Activated CD8-positive, alpha-beta memory T cell treated with anti-CD3 and anti-CD28 coated beads for 36 hours (primary cell): Measurements from ENCODE around the gene TNFRSF19. TPM values are rescaled to one million over a fixed set of nuclear protein-coding genes. Genes with fewer than 3 reads are reported as not detected.

Source experiments
- CTCF ChIA-PET: fragments of 350-600 bp; sonication (Branson Sonifier 250); formaldehyde crosslinking; loops from one replicate; lab custom pipeline; 2021; ENCODE audit warnings: antibody characterized with exemption; lab: Charles Lee
- POLR2A ChIA-PET: fragments of 350-600 bp; sonication (Branson Sonifier 250); formaldehyde crosslinking; loops from one replicate; lab custom pipeline; 2021; ENCODE audit warnings: antibody characterized with exemption; lab: Charles Lee
- total RNA-seq, 2 experiments: library from RNA; stranded (reverse); gene quantifications; one replicate each; pipeline ENCODE4 v1.2.3, GENCODE V29; 2021

TNFRSF19 gene
- total RNA-seq, 2 experiments from 2014 or later, result not detected

DNA sequence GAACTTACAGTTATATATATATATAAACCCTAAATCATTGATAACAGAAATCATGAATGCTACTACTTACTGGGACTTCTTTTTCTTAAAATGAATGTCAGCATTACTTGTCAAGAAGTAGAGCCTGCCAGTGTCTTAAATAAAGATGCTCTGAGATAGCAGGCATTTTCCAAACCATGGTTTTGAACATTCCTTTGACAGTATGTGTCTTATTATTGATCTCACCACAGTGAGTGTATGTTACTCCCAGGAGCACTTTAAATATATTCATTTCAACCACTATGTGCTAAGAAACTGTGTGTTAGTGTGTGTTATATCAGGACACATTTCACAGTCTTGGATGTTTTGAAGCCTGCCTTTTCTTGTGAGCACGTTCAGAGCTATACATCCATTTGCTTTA is 28.2 kb downstream of the TNFRSF19 start:
- CTCF ChIA-PET, result no interaction called here
- POLR2A ChIA-PET, result no interaction called here

GRCh38 chr13:23599083-23599925 is 29.1 kb downstream of the TNFRSF19 start:
- POLR2A ChIA-PET, result no interaction called here
- CTCF ChIA-PET, result no interaction called here

GRCh38 chr13:23600100-23600499 is 29.9 kb downstream of the TNFRSF19 start:
- POLR2A ChIA-PET, result no interaction called here
- CTCF ChIA-PET, result no interaction called here

GRCh38 chr13:23600534-23600933 is 30.3 kb downstream of the TNFRSF19 start:
- POLR2A ChIA-PET, result no interaction called here
- CTCF ChIA-PET, result no interaction called here

GRCh38 chr13:23605831-23606230 is 35.6 kb downstream of the TNFRSF19 start:
- ChIA-PET POLR2A (no interaction called here), CTCF (no interaction called here)

DNA sequence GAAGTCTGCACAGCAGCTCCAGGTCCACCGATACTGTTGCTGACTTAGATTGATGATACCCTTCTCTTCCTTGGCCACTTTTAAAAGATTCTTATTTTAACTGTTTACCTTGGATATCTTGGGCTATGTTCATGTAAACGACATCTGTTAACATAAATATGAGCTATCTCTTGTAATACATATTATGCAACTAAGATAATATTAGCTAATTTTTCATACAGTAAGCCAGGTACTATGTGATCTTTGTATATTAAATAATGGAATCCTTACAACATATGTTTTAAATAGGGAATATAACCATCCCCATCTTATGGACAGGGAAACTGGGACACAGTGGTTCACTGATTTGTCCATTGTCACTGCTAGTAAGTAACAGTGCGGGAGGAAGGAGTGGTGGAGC is 37.9 kb downstream of the TNFRSF19 start:
- ChIA-PET POLR2A (no interaction called here), CTCF (no interaction called here)

GRCh38 chr13:23608701-23609413 is 38.6 kb downstream of the TNFRSF19 start:
- CTCF ChIA-PET, result no interaction called here
- POLR2A ChIA-PET, result no interaction called here

DNA sequence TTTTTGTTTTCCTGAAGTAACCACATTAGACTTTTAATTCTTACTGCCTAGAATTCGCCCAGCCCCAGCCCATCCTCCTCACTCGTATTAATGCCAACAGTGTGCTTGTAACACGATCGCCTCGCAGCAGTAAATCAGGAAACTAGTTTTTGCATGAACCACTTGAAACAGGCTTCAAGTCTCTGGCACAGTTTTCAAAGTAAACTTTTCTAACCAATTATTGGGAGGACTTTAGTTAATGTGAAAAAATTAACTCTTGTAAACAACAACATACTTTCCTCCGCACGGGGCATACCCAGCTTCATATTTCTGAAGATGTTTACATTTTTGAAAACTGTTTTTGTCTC is 39.2 kb downstream of the TNFRSF19 start:
- ChIA-PET POLR2A (no interaction called here), CTCF (no interaction called here)

GRCh38 chr13:23609874-23610576 is 39.8 kb downstream of the TNFRSF19 start:
- ChIA-PET CTCF (no interaction called here), POLR2A (no interaction called here)

DNA sequence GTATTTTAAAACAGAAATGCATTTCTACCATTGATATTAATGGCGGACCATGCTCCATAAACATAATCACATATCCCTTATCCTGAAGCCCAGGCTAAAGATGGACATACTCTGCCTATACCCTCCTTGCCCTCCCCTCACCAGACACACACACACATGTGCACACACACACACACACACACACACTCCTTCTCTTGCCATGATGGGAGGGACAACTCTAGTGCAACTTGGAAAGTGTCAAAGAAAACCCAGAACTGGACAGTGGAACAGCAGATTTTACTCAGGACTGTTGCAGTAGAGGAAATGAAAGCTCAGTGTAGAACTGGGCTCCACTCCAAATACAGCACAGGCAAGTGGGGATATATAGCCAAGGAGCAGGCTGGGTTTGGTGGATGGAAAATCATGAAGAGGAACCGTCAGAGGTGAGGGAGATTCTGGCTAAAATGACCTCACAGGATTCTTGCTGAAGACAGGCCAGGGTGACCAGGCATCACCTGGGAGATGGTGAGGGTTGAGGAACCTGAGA is 40.8 kb downstream of the TNFRSF19 start:
- ChIA-PET CTCF (no interaction called here), POLR2A (no interaction called here)

DNA sequence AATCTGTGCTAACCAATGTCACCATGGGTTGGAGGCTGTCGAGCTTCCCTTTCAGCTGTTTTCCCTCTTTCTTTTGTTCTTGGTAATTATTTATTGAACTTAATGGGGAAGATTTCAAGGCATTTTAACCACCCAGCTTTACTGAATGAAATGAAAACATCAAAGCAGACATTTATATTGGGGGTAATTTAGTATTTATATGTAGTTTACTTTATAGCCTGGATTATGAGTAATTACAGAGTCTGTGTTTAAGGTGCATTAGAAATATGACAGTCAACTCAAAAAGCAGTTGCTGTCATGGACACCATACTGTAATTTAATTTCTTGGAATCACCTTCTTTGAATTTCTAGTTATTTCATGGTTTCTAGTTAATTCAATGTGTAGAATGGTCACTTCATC is 42.0 kb downstream of the TNFRSF19 start:
- POLR2A ChIA-PET, result no interaction called here
- CTCF ChIA-PET, result no interaction called here

DNA sequence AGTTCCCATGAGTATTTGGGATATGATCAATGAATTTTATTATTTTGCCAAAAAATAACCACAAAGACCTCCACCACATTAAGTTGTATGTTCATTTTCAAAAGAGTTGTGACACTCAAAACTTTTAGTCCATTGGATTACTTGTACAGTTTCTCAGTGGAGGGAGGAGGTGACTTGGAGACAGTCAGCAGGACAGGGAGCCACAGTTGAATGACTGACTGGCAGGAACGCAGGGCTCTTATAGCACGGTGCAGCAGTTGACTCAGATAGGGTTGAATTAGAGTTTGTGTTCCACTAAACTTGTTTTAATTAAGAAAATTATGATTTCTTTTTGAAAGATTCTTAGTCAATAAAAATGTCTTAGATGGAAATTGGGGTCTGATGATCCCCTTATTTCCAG is 42.5 kb downstream of the TNFRSF19 start:
- POLR2A ChIA-PET, result no interaction called here
- CTCF ChIA-PET, result no interaction called here

- ChIA-PET POLR2A (no interaction called here), CTCF (no interaction called here)
Observed at GRCh38 chr13:23613596-23613995, 43.4 kb downstream of the TNFRSF19 start.

- ChIA-PET POLR2A (no interaction called here), CTCF (no interaction called here)
Observed at GRCh38 chr13:23615395-23616081, 45.3 kb downstream of the TNFRSF19 start.

- ChIA-PET POLR2A (no interaction called here), CTCF (no interaction called here)
Observed at GRCh38 chr13:23616228-23616627, 46.0 kb downstream of the TNFRSF19 start.

DNA sequence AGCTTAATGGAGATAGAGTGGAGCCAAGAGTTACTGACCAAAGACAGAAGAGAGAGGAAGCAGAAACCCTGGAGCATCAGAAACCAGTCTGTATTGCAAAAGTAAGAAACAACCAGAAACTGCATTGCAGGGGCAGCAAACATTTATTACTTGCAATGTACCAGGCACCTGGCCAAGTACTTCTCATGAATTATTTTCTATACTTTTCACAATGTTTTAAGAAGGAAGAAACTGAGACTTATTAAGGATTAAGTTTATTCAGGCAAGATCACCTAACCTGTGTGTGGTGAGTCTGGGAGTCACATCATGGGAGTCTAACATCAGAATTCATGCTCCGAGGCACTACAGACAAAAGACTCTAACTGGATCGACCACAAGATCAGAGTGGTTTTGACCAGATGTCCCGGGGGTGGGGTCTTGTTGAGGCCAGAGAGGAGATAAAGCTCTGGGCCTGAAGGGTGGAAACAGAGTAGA is 47.4 kb downstream of the TNFRSF19 start:
- POLR2A ChIA-PET, result no interaction called here
- CTCF ChIA-PET, result no interaction called here

DNA sequence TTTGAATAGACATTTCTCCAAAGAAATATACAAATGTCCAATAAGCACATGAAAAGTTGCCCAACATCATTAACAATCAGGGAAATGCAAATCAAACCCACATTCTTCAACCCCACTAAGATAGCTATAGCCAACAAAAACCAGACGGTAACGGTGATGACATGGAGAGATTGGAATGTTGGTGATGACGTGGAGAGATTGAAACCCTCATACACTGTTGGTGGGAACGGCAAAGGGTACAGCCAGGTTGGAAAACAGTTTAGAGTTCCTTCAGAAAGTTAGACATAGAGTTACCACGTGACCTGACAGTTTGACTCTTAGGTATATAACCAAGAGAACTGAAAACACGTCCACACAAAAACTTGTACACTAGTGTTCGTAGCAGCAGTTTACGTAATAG is 48.1 kb downstream of the TNFRSF19 start:
- POLR2A ChIA-PET, result no interaction called here
- CTCF ChIA-PET, result no interaction called here

GRCh38 chr13:23619068-23619855 is 49.0 kb downstream of the TNFRSF19 start:
- POLR2A ChIA-PET, result no interaction called here

DNA sequence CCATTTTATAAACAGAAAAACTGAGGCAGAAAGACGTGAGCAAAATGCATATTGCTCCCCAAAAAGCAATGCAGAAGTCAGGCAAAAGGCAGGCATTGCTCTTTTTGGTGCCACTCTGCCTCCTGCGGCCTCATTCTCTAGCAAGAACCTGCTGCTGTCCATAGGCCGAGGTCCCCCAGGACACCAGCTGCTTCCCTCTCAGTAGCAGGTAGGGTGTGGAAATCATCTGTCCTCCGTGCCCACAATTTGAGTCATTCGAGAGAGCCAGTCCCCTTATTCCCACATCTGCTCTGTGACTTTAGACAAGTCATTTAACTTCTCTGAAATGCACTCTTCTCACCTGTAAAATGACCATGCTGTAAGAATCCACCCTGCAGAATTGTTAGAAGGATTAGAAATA is 50.0 kb downstream of the TNFRSF19 start:
- ChIA-PET CTCF (no interaction called here), POLR2A (no interaction called here)

More at GRCh38 chr13:23619068-23619855, 49.0 kb downstream of the TNFRSF19 start:
- CTCF ChIA-PET, result no interaction called here
